HCT116 (cell line): Measurements from ENCODE around the gene MINK1. TPM values are rescaled to one million over a fixed set of nuclear protein-coding genes. Genes with fewer than 3 reads are reported as not detected.
"Not testable (repeated sequence)": the region's sequence is repeated elsewhere in the genome, so short reads cannot be mapped to it uniquely, and the experiment has no call there.

ENCODE experiments used
- ATAC-seq: fragments of 200-7000 bp; cut with Tn5 transposase; 2 replicates; pipeline ENCODE4 v1.9.1; 2020; ENCODE audit warnings: mild to moderate bottlenecking, moderate library complexity
- BruUV-seq: library from RNA; stranded (reverse); fragments of 400-500 nt; replicated peaks from 2 replicates; lab custom pipeline; 2021; lab: Mats Ljungman, UMichigan
- CTCF ChIA-PET: fragments of 300-600 bp; sonication (Branson Sonifier 250); formaldehyde crosslinking; loops from one replicate; lab custom pipeline; 2021; ENCODE audit warnings: antibody characterized with exemption; lab: Charles Lee
- POLR2A ChIA-PET: fragments of 300-600, 350-600 bp; sonication (Branson Sonifier 250); formaldehyde crosslinking; loops from one replicate; lab custom pipeline; 2021; ENCODE audit warnings: antibody characterized with exemption; lab: Charles Lee
- RAD21 ChIA-PET, 2 experiments: fragments of 300-600 bp; sonication (Branson Sonifier 250); formaldehyde crosslinking; loops; one replicate each; lab custom pipeline; 2023; ENCODE audit warnings: low total read pairs in 2 of 2; ENCODE audit not compliant: uncharacterized antibody in 2 of 2, unreplicated experiment in 2 of 2, low non-redundant PET in 1 of 2; lab: Charles Lee
- DNase-seq: peaks from one replicate; pipeline ENCODE4 v3.0.0-alpha.2; 2010; ENCODE audit warnings: low read depth, low spot score
- H2AFZ ChIP-seq: fragments of 200-600 bp; shearing (Covaris generic), sonication (generic); 2 replicates; pipeline ENCODE4 v1.6.1; 2017; ENCODE audit warnings: low read depth, mixed run types, mixed read lengths, antibody characterized with exemption, low read length; ENCODE audit not compliant: poor library complexity, severe bottlenecking
- H3K27ac ChIP-seq: 2 replicates; pipeline ENCODE4 v1.5.1; 2012; ENCODE audit warnings: low read depth, low read length
- H3K27me3 ChIP-seq: fragments of 200-600 bp; sonication (generic); 2 replicates; pipeline ENCODE4 v1.6.1; 2016; ENCODE audit warnings: mixed run types, low read length, mixed read lengths; ENCODE audit not compliant: insufficient read depth
- H3K36me3 ChIP-seq, 2 experiments: fragments of 200-500 bp in 1 of 2; fragments of 200-600 bp in 1 of 2; sonication (Bioruptor generic) in 1 of 2; sonication (generic) in 1 of 2; 2 replicates each; pipeline versions ENCODE4 v1.5.1 to v1.6.1; 2014 to 2016; ENCODE audit warnings: low read length in 2 of 2, inconsistent platforms in 1 of 2, mixed read lengths in 1 of 2, mixed run types in 1 of 2; ENCODE audit not compliant: insufficient read depth in 2 of 2, control insufficient read depth in 1 of 2
- H3K4me1 ChIP-seq, 2 experiments: fragments of 200-600 bp in 1 of 2; sonication (generic) in 1 of 2; 2 replicates each; pipeline versions ENCODE4 v1.5.1 to v1.6.1; 2012 to 2017; ENCODE audit warnings: low read length in 2 of 2, inconsistent platforms in 1 of 2, mild to moderate bottlenecking in 1 of 2, mixed read lengths in 1 of 2, mixed run types in 1 of 2, moderate library complexity in 1 of 2; ENCODE audit not compliant: insufficient read depth in 2 of 2, control insufficient read depth in 1 of 2
- H3K4me2 ChIP-seq: fragments of 200-600 bp; sonication (generic); 2 replicates; pipeline ENCODE4 v1.6.1; 2017; ENCODE audit warnings: mixed run types, low read length, mixed read lengths
- H3K4me3 ChIP-seq, 2 experiments: fragments of 200-600 bp in 1 of 2; sonication (generic) in 1 of 2; replicated peaks in 1 of 2; 2 replicates each; pipeline ENCODE4 v1.5.1; 2011 to 2016; ENCODE audit warnings: low read length in 2 of 2, control low read depth in 1 of 2, low read depth in 1 of 2, mild to moderate bottlenecking in 1 of 2, mixed read lengths in 1 of 2, mixed run types in 1 of 2
- H3K79me2 ChIP-seq: fragments of 200-600 bp; sonication (generic); 2 replicates; pipeline ENCODE4 v1.6.1; 2017; ENCODE audit warnings: mild to moderate bottlenecking, mixed run types, low read length, moderate library complexity, mixed read lengths; ENCODE audit not compliant: insufficient read depth
- H3K9ac ChIP-seq: fragments of 200-600 bp; sonication (generic); 2 replicates; pipeline ENCODE4 v1.6.1; 2016; ENCODE audit warnings: low read length, mixed read lengths
- H3K9me2 ChIP-seq: fragments of 200-600 bp; sonication (generic), shearing (Covaris generic); 2 replicates; pipeline ENCODE4 v1.6.1; 2017; ENCODE audit warnings: mixed run types, mild to moderate bottlenecking, moderate library complexity; ENCODE audit not compliant: insufficient read depth
- H3K9me3 ChIP-seq, 2 experiments: fragments of 200-500 bp in 1 of 2; fragments of 200-600 bp in 1 of 2; sonication (Bioruptor generic) in 1 of 2; sonication (generic) in 1 of 2; 2 replicates each; pipeline ENCODE4 v1.6.1; 2014 to 2017; ENCODE audit warnings: low read length in 2 of 2, mixed read lengths in 2 of 2, inconsistent platforms in 1 of 2, low read depth in 1 of 2, mild to moderate bottlenecking in 1 of 2, mixed run types in 1 of 2, moderate library complexity in 1 of 2; ENCODE audit not compliant: control insufficient read depth in 1 of 2, insufficient read depth in 1 of 2
- H4K20me1 ChIP-seq: fragments of 200-600 bp; sonication (generic), shearing (Covaris generic); 2 replicates; pipeline ENCODE4 v1.6.1; 2017; ENCODE audit warnings: mixed run types, mild to moderate bottlenecking, moderate library complexity; ENCODE audit not compliant: insufficient read depth
- CEBPB ChIP-seq: IDR thresholded peaks from 2 replicates; pipeline ENCODE4 v1.6.1; 2012; ENCODE audit warnings: low read depth
- ELF1 ChIP-seq: IDR thresholded peaks from 2 replicates; pipeline ENCODE4 v1.6.1; 2012; ENCODE audit warnings: low read depth, borderline replicate concordance
- POLR2AphosphoS5 ChIP-seq: IDR thresholded peaks from 2 replicates; pipeline ENCODE4 v1.6.1; 2011; ENCODE audit warnings: mild to moderate bottlenecking, low read depth, low read length, moderate library complexity
- RAD21 ChIP-seq: IDR thresholded peaks from 2 replicates; pipeline ENCODE4 v1.6.1; 2012; ENCODE audit warnings: low read depth, mild to moderate bottlenecking
- SP1 ChIP-seq: IDR thresholded peaks from 2 replicates; pipeline ENCODE4 v1.6.1; 2012; ENCODE audit warnings: low read depth
- SRF ChIP-seq: IDR thresholded peaks from 2 replicates; pipeline ENCODE4 v1.6.1; 2012; ENCODE audit warnings: low read depth
- ZFX ChIP-seq: fragments of 450-650 bp; IDR thresholded peaks from 2 replicates; pipeline ENCODE4 v1.6.1; 2017
- intact Hi-C: fragments of 100-400 bp; cut with micrococcal nuclease; formaldehyde crosslinking; loops from 2 replicates; pipeline ENCODE4 v1.10.0; 2022
- total RNA-seq: library from RNA; stranded (reverse); gene quantifications from one replicate; pipeline ENCODE4 v1.2.1, GENCODE V29; 2021; ENCODE audit not compliant: unreplicated experiment
- TF ChIP-seq, protein P1 (sequence below): IDR thresholded peaks from 2 replicates; pipeline ENCODE4 v1.6.1; 2012
- TF ChIP-seq, protein P2 (sequence below): IDR thresholded peaks from 2 replicates; pipeline ENCODE4 v1.6.1; 2012; ENCODE audit warnings: low read depth

Gene MINK1
- total RNA-seq, 1 experiment from 2014 or later: 85.2 TPM

DNA sequence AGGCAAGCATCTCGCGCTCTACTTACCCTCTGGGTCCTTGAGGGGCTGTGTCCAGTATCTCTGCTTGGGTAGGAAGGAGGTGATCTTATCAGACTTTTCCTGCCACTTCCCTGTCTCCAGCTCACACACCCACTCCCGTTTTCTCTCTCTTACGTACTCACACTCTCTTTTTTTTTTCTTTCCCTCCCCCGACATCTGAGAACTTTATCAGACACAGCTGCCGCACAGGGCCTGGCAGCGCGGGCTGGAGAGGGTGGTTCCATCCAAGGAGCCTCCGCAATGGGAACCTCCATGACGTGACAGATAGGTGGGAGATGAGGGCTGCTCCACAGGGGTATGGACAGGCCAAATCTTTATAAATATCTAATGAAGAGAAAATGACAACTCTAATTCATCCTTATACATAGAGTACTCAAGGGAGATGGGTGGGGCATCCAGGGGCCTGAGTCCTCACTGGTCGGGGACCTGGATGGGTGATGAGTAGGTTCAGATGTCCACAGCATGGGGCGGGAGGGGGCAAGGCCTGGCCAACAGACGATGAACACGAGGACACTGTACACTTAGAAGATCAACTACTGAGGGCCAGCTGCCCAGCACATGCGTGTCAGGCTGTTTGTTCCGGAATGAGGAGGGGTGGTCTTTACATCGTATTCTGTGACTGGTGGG lies 23.3 kb downstream of the MINK1 start:
- no peaks in the 10 kb centered on the region for H3K36me3 ChIP-seq
- peaks cover 61% of the 10 kb centered on the region for H3K79me2 ChIP-seq
- intact Hi-C loops: no loop called here
- RAD21 ChIA-PET: no interaction called here
- H2AFZ ChIP-seq: no peak overlapping the region
- peaks cover 17 to 47% of the 10 kb centered on the region in 2 experiments for H3K4me1 ChIP-seq
- H4K20me1 ChIP-seq: no peaks in the 10 kb centered on the region
- H3K27me3 ChIP-seq: no peaks in the 10 kb centered on the region
- H3K4me3 ChIP-seq: no peak overlapping the region
- no peak for DNase-seq
- CTCF ChIA-PET: no interaction called here
- no peaks in the 10 kb centered on the region for H3K9me3 ChIP-seq
- H3K9ac ChIP-seq: no peak overlapping the region
- POLR2A ChIA-PET: no interaction called here
- H3K4me2 ChIP-seq: no peak overlapping the region
- H3K27ac ChIP-seq: no peak overlapping the region
- TF ChIP-seq CEBPB: no peak
- no peak for TF ChIP-seq ZFX
- TF ChIP-seq SP1: no peak
- TF ChIP-seq, protein P1, sequence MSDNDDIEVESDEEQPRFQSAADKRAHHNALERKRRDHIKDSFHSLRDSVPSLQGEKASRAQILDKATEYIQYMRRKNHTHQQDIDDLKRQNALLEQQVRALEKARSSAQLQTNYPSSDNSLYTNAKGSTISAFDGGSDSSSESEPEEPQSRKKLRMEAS: no peak
- TF ChIP-seq ELF1: no peak
- TF ChIP-seq SRF: no peak
- TF ChIP-seq POLR2AphosphoS5: no peak
- BruUV-seq: no TSS peak
- no peaks in the 10 kb centered on the region for H3K9me2 ChIP-seq
- no peak for ATAC-seq

DNA sequence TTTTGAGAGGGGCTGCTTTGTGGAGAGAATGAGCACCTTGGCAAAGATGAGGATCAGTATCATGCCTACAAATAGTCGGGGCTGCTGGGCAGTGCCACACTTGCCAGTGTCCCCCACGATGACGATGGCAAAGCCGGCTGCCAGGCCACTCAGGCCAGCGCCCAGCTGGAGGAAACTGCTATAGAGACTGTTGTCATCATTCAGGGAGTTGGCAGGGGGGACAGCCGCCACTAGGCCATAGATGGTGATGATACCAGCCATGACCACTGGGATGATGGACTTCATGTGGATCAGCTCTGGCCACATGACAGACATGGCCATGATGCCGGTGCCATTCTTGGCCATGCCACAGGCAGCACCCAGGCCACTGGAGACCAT lies 23.8 kb downstream of the MINK1 start:
- TF ChIP-seq, protein P2, sequence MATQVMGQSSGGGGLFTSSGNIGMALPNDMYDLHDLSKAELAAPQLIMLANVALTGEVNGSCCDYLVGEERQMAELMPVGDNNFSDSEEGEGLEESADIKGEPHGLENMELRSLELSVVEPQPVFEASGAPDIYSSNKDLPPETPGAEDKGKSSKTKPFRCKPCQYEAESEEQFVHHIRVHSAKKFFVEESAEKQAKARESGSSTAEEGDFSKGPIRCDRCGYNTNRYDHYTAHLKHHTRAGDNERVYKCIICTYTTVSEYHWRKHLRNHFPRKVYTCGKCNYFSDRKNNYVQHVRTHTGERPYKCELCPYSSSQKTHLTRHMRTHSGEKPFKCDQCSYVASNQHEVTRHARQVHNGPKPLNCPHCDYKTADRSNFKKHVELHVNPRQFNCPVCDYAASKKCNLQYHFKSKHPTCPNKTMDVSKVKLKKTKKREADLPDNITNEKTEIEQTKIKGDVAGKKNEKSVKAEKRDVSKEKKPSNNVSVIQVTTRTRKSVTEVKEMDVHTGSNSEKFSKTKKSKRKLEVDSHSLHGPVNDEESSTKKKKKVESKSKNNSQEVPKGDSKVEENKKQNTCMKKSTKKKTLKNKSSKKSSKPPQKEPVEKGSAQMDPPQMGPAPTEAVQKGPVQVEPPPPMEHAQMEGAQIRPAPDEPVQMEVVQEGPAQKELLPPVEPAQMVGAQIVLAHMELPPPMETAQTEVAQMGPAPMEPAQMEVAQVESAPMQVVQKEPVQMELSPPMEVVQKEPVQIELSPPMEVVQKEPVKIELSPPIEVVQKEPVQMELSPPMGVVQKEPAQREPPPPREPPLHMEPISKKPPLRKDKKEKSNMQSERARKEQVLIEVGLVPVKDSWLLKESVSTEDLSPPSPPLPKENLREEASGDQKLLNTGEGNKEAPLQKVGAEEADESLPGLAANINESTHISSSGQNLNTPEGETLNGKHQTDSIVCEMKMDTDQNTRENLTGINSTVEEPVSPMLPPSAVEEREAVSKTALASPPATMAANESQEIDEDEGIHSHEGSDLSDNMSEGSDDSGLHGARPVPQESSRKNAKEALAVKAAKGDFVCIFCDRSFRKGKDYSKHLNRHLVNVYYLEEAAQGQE: no peak
- TF ChIP-seq RAD21: no peak
- TF ChIP-seq, all 23 proteins: peak for 0
- H3K4me3 ChIP-seq: no peak overlapping the region
- DNase-seq: no peak
- CTCF ChIA-PET: no interaction called here
- peaks cover 61% of the 10 kb centered on the region for H3K79me2 ChIP-seq
- no peaks in the 10 kb centered on the region for H4K20me1 ChIP-seq
- no peaks in the 10 kb centered on the region for H3K9me2 ChIP-seq
- H3K27me3 ChIP-seq: no peaks in the 10 kb centered on the region
- intact Hi-C loops: no loop called here
- H3K9me3 ChIP-seq: no peaks in the 10 kb centered on the region
- no peak overlapping the region for H3K27ac ChIP-seq
- POLR2A ChIA-PET: interaction anchor here (0.6 to 1.2 kb wide), 2 partner anchors 19 to 227 kb away, joined by 3 to 4 read pairs; no protein-coding TSS in a partner anchor
- no peaks in the 10 kb centered on the region for H3K36me3 ChIP-seq
- H3K4me1 ChIP-seq: peaks cover 17 to 42% of the 10 kb centered on the region in 2 experiments
- H3K9ac ChIP-seq: no peak overlapping the region
- BruUV-seq: no TSS peak
- peak; percentile 40; the same call in 1 of the 2 replicates for ATAC-seq
- no peak overlapping the region for H2AFZ ChIP-seq
- RAD21 ChIA-PET: no interaction called here
- no peak overlapping the region for H3K4me2 ChIP-seq

DNA sequence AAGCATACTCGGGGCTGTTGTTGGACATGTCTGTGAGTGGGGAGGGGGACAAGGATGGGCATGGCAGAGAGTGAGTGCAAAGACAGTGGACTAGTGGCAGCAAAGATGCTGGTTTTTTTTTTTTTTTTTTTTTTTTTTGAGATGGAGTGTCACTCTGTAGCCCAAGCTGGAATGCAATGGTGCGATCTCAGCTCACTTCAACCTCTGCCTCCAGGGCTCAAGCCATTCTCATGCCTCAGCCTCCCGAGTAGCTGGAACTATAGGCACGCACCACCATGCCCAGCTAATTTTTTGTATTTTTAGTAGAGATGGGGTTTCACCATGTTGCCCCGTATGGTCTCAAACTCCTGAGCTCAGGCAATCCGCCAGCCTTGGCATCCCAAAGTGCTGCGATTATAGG lies 24.2 kb downstream of the MINK1 start:
- Histone ChIP-seq H3K4me1 (peaks cover 13 to 38% of the 10 kb centered on the region in 2 experiments; a peak in 3 of 4 replicates), H3K79me2 (peaks cover 61% of the 10 kb centered on the region), H3K4me2 (peak overlapping the region; percentile 32; the same call in 1 of the 2 replicates)
- H3K9me3 ChIP-seq, H3K36me3 ChIP-seq, H3K9me2 ChIP-seq, H3K27me3 ChIP-seq, H2AFZ ChIP-seq, BruUV-seq, CTCF ChIA-PET, H3K9ac ChIP-seq, intact Hi-C loops, H4K20me1 ChIP-seq, H3K27ac ChIP-seq, DNase-seq, H3K4me3 ChIP-seq, ATAC-seq: not testable (repeated sequence)
- ChIA-PET RAD21 (interaction anchor here in 1 of 2 experiments (0.5 kb wide), 1 partner anchor 11 kb away, joined by 3 read pairs; no protein-coding TSS in a partner anchor), POLR2A (interaction anchor here (0.6 to 1.3 kb wide), 4 partner anchors 11 to 228 kb away, joined by 3 to 4 read pairs (median 4); no protein-coding TSS in a partner anchor)
